ENCODE data around the gene UNC13A. TPM values are rescaled to one million over a fixed set of nuclear protein-coding genes. Genes with fewer than 3 reads are reported as not detected.

Gene UNC13A
- total and polyA plus RNA-seq, 2 of the 13 experiments (the other 11 are each of a cell fraction or from before 2014, with no cell fraction given): 0.11 to 0.45 TPM

GRCh38 chr19:17673937-17674799 lies 14.0 kb downstream of the UNC13A start (continued):
- TF ChIP-seq NFAT5 (CRISPR knock-in tag; IDR thresholded peaks at IDR 0.05) (no peak), NR1H2 (CRISPR knock-in tag; IDR thresholded peaks at IDR 0.05; ENCODE audit: borderline replicate concordance, low read depth) (no peak), ZZZ3 (CRISPR knock-in tag; IDR thresholded peaks at IDR 0.05; ENCODE audit: borderline replicate concordance) (no peak), ATM (IDR thresholded peaks at IDR 0.05; ENCODE audit: borderline replicate concordance) (no peak)

GRCh38 chr19:17671906-17672305 lies 16.2 kb downstream of the UNC13A start:
- Histone ChIP-seq H3K4me1 (ENCODE audit: insufficient read depth, low read length) (no peaks in the 10 kb centered on the region), H3K79me2 (ENCODE audit: insufficient read depth, low read length) (no peaks in the 10 kb centered on the region), H3K9me3 (ENCODE audit: low read length) (no peaks in the 10 kb centered on the region), H3K4me2 (ENCODE audit: low read depth, low read length) (no peak overlapping the region), H2AFZ (ENCODE audit: low read length) (no peak overlapping the region), H3K9ac (ENCODE audit: insufficient read depth, low read depth, low read length) (no peak overlapping the region), H3K36me3 (replicated peaks in 1 of 2; ENCODE audit: control insufficient read depth in 1 of 2, insufficient read depth in 2 of 2, low read length in 2 of 2) (no peaks in the 10 kb centered on the region), H3K4me3 (replicated peaks in 1 of 3; ENCODE audit: insufficient read depth in 1 of 3, low read depth in 2 of 3, low read length in 3 of 3) (no peak overlapping the region), H4K20me1 (ENCODE audit: insufficient read depth, low read length) (no peaks in the 10 kb centered on the region), H3K27ac (ENCODE audit: extremely low read length, insufficient read depth, low read length) (no peak overlapping the region), H3K27me3 (ENCODE audit: control insufficient read depth in 1 of 2, insufficient read depth in 2 of 2, low read length in 2 of 2) (peaks cover 0 to 5% of the 10 kb centered on the region in 2 experiments; a peak in 1 of 5 replicates)
- POLR2A ChIA-PET: no interaction called here
- no TSS peak for BruUV-seq (replicated peaks)
- CTCF ChIA-PET (ENCODE audit: low intra/inter-chr PET ratio, low total read pairs): no interaction called here
- 38% methylated on average over 2 of the region's 2 CpGs for WGBS (ENCODE audit: low lambda C conversion rate)
- in situ Hi-C loops (cut with HindIII; ENCODE audit: extremely low pct_ligation_motif_present, low pct_unique_long_range_greater_than_20kb): no loop called here
- peak; percentile 43; the same call in 2 of the 3 replicates for ATAC-seq
- no peak for FAIRE-seq
- intact Hi-C loops (cut with micrococcal nuclease; ENCODE audit: unreplicated experiment): no loop called here
- peak; percentile 24 for DNase-seq (ENCODE audit: low spot score)
- TF ChIP-seq NFYB (CRISPR knock-in tag; IDR thresholded peaks at IDR 0.05): peak; percentile 85
- peak; percentile 56 for TF ChIP-seq USF2 (IDR thresholded peaks at IDR 0.05; ENCODE audit: low read depth, low read length)
- peak; percentile 80; the same call in 1 of the 2 replicates for TF ChIP-seq USF2 (CRISPR knock-in tag; IDR thresholded peaks at IDR 0.05; ENCODE audit: borderline replicate concordance)
- TF ChIP-seq HCFC1 (IDR thresholded peaks at IDR 0.05; ENCODE audit: low read depth, low read length): peak; percentile 55; the same call in 1 of the 2 replicates
- TF ChIP-seq DNMT3B (CRISPR knock-in tag; conservative IDR thresholded peaks at IDR 0.05): no peak
- peak; percentile 97 for TF ChIP-seq THAP11 (CRISPR knock-in tag; IDR thresholded peaks at IDR 0.05)
- no peak for TF ChIP-seq REST (IDR thresholded peaks at IDR 0.05; ENCODE audit: borderline replicate concordance in 1 of 2, low read depth in 1 of 2, low read length in 2 of 2)

Data from HepG2 (cell line).